ENCODE data around the gene MLST8. TPM values are rescaled to one million over a fixed set of nuclear protein-coding genes. Genes with fewer than 3 reads are reported as not detected.

The MLST8 gene
- polyA plus RNA-seq, 1 donor (not counting 4 experiments of a cell fraction or from before 2014, with no cell fraction given): 35.7 TPM

GRCh38 chr16:2195322-2196161, 9.7 kb upstream of the MLST8 start:
- no peak overlapping the region for H2AFZ ChIP-seq (ENCODE audit: control insufficient read depth, low read length)
- DNase-seq (ENCODE audit: low read depth, low spot score): no peak
- H3K9me1 ChIP-seq (ENCODE audit: control insufficient read depth, extremely low read depth, insufficient read depth, low read length): no peaks in the 10 kb centered on the region
- H3K27me3 ChIP-seq (ENCODE audit: control insufficient read depth, extremely low read depth, insufficient read depth, low read length): peaks cover 38% of the 10 kb centered on the region
- no peak for FAIRE-seq
- no peak overlapping the region for H3K27ac ChIP-seq (ENCODE audit: control insufficient read depth, insufficient read depth, low read length)
- peak; percentile 87 for TF ChIP-seq EZH2 (IDR thresholded peaks at IDR 0.05; ENCODE audit: low read length)
- TF ChIP-seq CTCF (optimal IDR thresholded peaks at IDR 0.05 in 1 of 3, IDR thresholded peaks at IDR 0.05 in 1 of 3, conservative IDR thresholded peaks at IDR 0.05 in 1 of 3; ENCODE audit: extremely low read depth in 1 of 3, insufficient read depth in 2 of 3, low read length in 3 of 3): no peak
- no peaks in the 10 kb centered on the region for H3K36me3 ChIP-seq (ENCODE audit: control insufficient read depth in 2 of 2, extremely low read depth in 1 of 2, insufficient read depth in 2 of 2, low read length in 2 of 2)
- H3K9ac ChIP-seq (ENCODE audit: control insufficient read depth, extremely low read depth, insufficient read depth, low read length): no peak overlapping the region
- no peaks in the 10 kb centered on the region for H4K20me1 ChIP-seq (ENCODE audit: control insufficient read depth, extremely low read depth, insufficient read depth, low read length)
- no peaks in the 10 kb centered on the region for H3K79me2 ChIP-seq (ENCODE audit: control insufficient read depth, insufficient read depth, low read length)
- no peak overlapping the region for H3K4me2 ChIP-seq (ENCODE audit: control insufficient read depth, extremely low read depth, insufficient read depth, low read depth, low read length)
- peaks cover 19% of the 10 kb centered on the region for H3K4me1 ChIP-seq (ENCODE audit: control insufficient read depth, extremely low read depth, insufficient read depth, low read length)
- no peaks in the 10 kb centered on the region for H3K9me3 ChIP-seq (ENCODE audit: control insufficient read depth, low read depth, low read length)
- dilution Hi-C loops (cut with MboI; ENCODE audit: extremely low pct_ligation_motif_present, low sequenced_read_pairs): no loop called here
- H3K4me3 ChIP-seq (ENCODE audit: control insufficient read depth in 2 of 3, extremely low read depth in 1 of 3, insufficient read depth in 2 of 3, low read depth in 1 of 3, low read length in 3 of 3): peak overlapping the region in 1 of 3 experiments; percentile 8

- Histone ChIP-seq H3K9me1 (ENCODE audit: control insufficient read depth, extremely low read depth, insufficient read depth, low read length) (no peaks in the 10 kb centered on the region), H3K27ac (ENCODE audit: control insufficient read depth, insufficient read depth, low read length) (no peak within 1 kb of the TSS), H3K27me3 (ENCODE audit: control insufficient read depth, extremely low read depth, insufficient read depth, low read length) (peaks cover 36% of the 10 kb centered on the region), H3K9me3 (ENCODE audit: control insufficient read depth, low read depth, low read length) (no peaks in the 10 kb centered on the region), H3K4me2 (ENCODE audit: control insufficient read depth, extremely low read depth, insufficient read depth, low read depth, low read length) (no peak within 1 kb of the TSS), H2AFZ (ENCODE audit: control insufficient read depth, low read length) (no peak within 1 kb of the TSS), H3K4me3 (ENCODE audit: control insufficient read depth in 2 of 3, extremely low read depth in 1 of 3, insufficient read depth in 2 of 3, low read depth in 1 of 3, low read length in 3 of 3) (peak within 1 kb of the TSS in 1 of 3 experiments; percentile 8), H3K79me2 (ENCODE audit: control insufficient read depth, insufficient read depth, low read length) (no peaks in the 10 kb centered on the region), H3K4me1 (ENCODE audit: control insufficient read depth, extremely low read depth, insufficient read depth, low read length) (peaks cover 18% of the 10 kb centered on the region), H3K36me3 (ENCODE audit: control insufficient read depth in 2 of 2, extremely low read depth in 1 of 2, insufficient read depth in 2 of 2, low read length in 2 of 2) (no peaks in the 10 kb centered on the region), H3K9ac (ENCODE audit: control insufficient read depth, extremely low read depth, insufficient read depth, low read length) (no peak within 1 kb of the TSS), H4K20me1 (ENCODE audit: control insufficient read depth, extremely low read depth, insufficient read depth, low read length) (no peaks in the 10 kb centered on the region)
- TF ChIP-seq EZH2 (IDR thresholded peaks at IDR 0.05; ENCODE audit: low read length) (no peak), CTCF (optimal IDR thresholded peaks at IDR 0.05 in 1 of 3, IDR thresholded peaks at IDR 0.05 in 1 of 3, conservative IDR thresholded peaks at IDR 0.05 in 1 of 3; ENCODE audit: extremely low read depth in 1 of 3, insufficient read depth in 2 of 3, low read length in 3 of 3) (no peak)
- FAIRE-seq: no peak
- dilution Hi-C loops (cut with MboI; ENCODE audit: extremely low pct_ligation_motif_present, low sequenced_read_pairs): no loop called here
- no peak for DNase-seq (ENCODE audit: low read depth, low spot score)
Observed at GRCh38 chr16:2196162-2196980, 8.9 kb upstream of the MLST8 start, which contains the start of gene CASKIN1. TSS of gene CASKIN1 (minus strand) at chr16:2196605. CDS start at chr16:2196432, 173 bp downstream.

All from keratinocyte (primary cell).